ENCODE results near the gene SNRPD2.

SNRPD2 gene

DNA sequence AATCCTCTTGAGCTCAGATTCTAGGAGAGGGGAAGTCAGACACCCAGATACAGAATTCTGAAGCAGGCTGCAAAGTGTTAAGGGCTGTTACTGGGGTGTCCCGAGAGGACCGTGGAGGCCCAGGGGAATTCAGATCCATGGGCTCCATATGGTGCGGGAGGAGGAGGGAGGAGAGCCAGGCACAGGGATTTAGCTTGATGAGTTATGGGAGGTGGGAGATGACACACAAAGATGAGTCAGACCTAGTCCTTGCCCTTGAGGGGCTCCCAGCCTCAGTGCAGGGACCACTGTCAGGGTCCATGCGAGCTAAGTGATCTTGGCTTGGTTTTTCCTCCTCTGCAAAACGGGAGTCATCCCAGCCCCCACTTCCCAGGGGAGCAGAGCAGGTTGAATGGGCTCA, 38.1 kb downstream of the SNRPD2 start:
- DNase-seq = no peak

GRCh38 chr19:45650722-45651121, 41.0 kb downstream of the SNRPD2 start:
- no peak for DNase-seq

GRCh38 chr19:45646345-45646698, 45.4 kb downstream of the SNRPD2 start:
- no peak for DNase-seq

DNA sequence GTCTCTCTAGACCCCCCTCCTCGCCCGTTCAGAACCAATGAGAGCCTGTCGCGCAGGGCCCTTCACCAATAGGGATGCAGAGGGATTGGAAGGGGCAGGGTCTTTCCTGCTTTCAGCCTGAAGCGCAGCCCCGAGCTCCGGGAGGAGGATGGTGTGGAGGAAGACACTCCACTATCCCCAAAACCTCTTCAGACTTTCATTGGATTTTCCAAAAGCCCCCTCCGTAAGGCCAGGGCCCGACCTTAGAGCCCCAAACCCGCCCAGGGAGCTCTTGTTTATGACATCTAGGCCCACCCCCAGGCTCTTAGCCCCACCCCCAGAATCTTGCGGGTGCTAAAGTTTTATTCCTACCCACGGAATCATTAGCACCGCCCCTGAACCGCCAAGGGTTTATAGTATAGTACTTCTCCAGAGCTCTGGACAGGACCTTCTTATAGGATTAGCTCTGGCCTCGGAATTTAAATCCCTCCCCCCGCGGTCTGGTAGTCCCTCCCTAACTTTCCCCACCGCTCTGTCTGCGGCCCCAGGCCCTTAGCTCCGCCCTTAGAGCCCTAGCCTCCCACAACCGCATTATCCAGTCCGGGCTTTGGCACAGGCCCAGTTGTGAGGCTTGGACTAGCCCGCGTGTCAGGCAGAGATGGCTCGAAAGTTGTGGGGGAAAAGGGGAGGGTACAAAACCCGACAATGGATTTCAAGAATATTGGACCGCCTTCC, 46.0 kb downstream of the SNRPD2 start:
- peak; percentile 89 for DNase-seq

- no peak for DNase-seq
Observed at GRCh38 chr19:45645068-45645630, 46.6 kb downstream of the SNRPD2 start.

- DNase-seq = no peak
Observed at GRCh38 chr19:45643927-45644771, 47.6 kb downstream of the SNRPD2 start.

- peak; percentile 98 for DNase-seq
Observed at GRCh38 chr19:45643024-45643926, 48.5 kb downstream of the SNRPD2 start.

GRCh38 chr19:45641274-45642105, 50.3 kb downstream of the SNRPD2 start:
- peak; percentile 96 for DNase-seq

DNA sequence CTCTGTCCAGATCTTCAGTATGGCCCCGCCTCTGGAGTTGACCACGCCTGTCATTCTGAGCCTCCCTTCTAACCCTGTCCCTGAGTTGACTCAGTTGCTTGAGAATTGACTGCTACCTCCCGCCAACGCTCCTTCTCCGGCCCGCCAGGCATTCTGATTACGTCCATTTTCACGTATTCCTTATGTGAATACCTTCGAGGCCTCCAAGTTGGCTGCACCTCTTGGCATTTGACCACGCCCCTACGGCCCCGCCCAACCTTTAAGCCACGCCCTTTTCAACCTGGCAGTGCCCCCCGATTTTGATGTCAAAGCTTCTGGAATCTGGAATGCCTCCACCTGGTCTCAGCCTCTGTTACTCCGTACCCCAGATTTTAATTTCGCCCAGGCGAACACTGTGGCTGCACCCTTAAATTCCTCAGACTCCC, 50.9 kb downstream of the SNRPD2 start:
- DNase-seq = peak; percentile 65

DNA sequence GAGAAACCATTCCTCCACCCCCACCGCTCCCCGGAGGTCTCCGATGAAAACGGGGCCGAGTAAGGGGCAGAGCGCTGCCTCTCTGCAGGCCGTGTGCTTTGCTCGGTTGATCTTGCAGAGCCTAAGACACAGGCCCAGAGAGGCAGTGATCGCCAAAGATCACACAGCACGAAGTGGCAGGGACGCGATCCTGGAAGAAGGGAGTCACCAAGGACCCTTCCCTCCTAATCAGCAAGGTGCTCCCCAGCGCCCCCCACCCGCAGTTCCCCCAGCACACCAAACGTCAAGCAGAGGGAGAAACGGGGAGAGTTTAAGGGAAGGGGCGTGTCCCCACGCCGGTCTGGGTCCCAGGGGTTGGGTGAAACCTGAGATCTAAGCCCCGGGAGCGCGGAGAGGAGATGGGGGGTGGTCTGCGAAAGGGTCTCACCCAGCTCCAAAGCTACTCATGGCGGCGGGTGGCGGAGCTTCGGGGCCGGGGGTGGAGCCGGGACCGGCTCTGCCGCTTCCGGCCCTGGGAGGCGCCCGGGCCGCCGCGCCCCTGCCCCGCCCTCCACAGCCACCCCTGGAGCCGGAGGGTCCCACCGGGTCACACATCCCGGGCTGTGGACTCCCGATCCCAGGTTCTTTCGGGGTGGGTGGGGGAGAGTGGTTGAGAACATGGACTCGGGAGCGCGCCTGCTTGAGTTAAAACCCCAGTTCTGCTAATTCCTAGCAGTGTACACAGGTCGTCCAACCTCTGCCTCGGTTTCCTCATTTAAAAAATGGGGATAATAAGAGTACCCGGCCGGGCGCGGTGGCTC, 52.6 kb downstream of the SNRPD2 start, which contains the start of gene EML2:
TSS of gene EML2 (minus strand) at position 468 of the 800 bp plus-strand sequence. CDS start at position 447, 21 bp downstream.
- DNase-seq = peak; percentile 67

DNA sequence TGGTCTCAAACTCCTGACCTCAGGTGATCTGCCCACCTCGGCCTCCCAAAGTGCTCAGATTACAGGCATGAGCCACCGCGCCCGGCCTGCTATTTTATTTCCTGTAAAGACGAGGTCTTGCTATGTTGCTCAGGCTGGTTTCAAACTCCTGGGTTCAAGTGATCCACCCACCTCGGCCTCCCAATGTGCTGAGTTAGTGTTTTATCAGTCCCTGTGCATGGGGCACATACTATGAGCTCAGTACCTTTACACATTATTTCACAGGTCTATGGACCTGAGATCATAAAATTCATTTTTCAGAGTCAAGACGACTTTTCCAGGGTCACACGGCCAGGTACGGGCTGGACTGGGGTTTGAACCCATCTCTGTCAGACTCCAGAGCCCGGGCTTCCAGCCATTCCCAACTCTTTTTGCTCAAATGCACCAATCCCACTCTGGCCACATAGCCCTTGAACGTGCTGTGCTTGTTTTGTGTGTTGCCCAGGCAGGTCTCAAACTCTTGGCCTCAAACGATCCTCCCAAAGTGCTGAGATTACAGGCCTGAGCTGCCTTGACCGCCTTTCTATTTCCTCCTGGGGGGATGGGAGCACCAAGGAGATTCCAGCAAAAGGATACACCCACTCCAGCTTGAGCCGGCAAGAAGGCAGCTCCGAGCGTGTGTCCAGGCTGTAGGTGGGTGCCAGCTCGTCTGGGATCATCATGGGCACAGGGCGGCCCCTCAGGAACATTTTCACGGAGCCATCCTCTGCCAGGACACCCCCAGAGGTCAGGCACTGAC, 53.7 kb downstream of the SNRPD2 start:
- DNase-seq = no peak

Data from activated CD4-positive, alpha-beta T cell treated with anti-CD3 and anti-CD28 coated beads, Interleukin-2, Interleukin-6, amounts not matched to agents 100 ng/mL and 50 ng/mL, durations not matched to agents 16 hours and 8 hours (primary cell).